HG03342 (cell line): ENCODE results near the gene ASB7.
"Not testable (repeated sequence)": the region's sequence is repeated elsewhere in the genome, so short reads cannot be mapped to it uniquely, and the experiment has no call there.

ENCODE experiments used
- ATAC-seq: cut with Tn5 transposase; IDR thresholded peaks from one replicate; pipeline ENCODE4 v1.9.1; 2021; ENCODE audit warnings: mild to moderate bottlenecking, moderate library complexity; ENCODE audit not compliant: unreplicated experiment

Gene ASB7, protein sequence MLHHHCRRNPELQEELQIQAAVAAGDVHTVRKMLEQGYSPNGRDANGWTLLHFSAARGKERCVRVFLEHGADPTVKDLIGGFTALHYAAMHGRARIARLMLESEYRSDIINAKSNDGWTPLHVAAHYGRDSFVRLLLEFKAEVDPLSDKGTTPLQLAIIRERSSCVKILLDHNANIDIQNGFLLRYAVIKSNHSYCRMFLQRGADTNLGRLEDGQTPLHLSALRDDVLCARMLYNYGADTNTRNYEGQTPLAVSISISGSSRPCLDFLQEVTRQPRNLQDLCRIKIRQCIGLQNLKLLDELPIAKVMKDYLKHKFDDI

DNA sequence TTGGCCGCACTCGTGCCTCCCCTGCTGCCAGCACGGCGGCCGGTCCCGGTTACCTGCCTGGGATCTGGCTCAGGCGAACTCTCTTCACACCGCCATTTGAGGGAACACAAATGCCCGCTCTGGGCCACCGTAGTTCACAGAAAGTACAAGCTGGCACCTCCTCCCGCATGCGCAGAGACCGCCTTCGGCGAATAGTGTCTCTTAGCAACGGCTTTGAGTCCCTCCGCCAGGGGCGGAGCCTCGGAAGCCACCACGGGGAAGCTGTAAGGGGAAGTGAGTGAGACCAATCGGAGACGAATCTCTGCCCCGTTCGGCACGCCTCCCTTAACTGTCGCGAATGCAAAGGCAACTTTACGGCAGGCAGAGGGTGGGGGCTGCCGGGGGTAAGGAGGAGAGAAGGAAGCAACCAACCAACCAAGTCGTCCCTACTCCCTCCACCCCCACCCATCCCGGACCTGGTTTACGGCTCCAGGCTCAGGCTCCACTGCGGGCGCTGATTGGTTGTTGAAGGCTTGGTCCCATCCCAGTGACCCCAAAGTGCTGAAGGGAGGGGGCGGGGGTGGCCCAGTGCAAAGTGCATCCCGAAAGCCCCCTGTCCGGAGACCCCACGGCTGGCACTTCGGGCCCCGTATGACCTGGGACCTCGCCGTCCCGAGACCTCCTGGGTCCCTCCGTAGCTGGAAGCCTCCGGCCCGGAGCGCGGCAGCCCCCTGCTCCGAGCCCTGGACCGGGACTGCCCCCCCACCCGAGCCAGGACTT is at the start of gene ASB7, which contains the start of gene LINS1:
Gene ASB7, plus strand, starts transcription at position 526 of the 759 bp plus-strand sequence. CDS start 9,628 bp downstream, outside the sequence.
Gene LINS1, minus strand, starts transcription at position 121 of the 759 bp plus-strand sequence. CDS start 21,342 bp downstream, outside the sequence.
- ATAC-seq, result peak; percentile 87

DNA sequence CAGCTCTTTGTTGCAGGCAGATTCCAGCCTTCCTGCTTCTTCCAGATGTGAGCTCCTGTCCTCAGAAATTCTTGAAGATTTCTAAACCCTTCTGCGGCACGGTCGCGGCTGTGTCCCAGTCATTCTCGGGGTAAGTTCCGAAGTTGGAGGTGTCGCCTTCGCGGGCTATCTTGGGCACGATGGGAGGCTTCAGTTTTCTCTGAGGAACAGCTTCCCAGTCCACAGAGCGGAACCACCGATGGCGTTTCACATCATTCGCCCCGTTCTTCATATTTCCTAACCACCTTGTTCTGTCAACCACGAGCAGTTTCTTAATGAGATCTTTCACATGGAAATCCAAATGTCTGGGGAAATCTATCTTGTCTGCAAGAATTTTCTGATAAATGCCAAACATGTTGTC is 48.9 kb upstream of the ASB7 start:
- no peak for ATAC-seq

DNA sequence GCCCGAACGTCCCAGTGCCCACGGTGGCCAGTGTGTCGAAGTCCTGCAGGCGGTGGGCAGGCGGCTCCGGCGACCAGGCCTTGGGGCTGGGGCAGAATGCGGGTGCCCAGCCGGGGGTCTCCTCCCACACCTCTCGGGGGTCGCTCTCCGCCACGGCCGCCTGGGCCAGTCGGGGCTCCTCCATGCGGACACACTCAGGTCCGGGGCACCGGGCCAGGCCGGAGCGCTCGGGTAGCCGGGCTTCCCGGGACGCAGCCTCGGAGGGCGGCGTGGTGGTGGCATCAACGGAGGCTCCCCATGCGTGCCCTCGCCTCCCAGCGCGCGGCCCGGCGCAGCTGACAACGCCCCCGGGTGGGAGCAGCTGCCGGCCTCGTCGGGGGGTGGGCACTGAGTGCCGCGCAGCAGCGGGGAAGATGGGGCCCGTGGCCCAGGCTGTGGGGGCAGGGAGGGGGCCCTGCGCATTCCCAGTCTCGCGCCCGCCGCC is 43.6 kb upstream of the ASB7 start:
- no peak for ATAC-seq

DNA sequence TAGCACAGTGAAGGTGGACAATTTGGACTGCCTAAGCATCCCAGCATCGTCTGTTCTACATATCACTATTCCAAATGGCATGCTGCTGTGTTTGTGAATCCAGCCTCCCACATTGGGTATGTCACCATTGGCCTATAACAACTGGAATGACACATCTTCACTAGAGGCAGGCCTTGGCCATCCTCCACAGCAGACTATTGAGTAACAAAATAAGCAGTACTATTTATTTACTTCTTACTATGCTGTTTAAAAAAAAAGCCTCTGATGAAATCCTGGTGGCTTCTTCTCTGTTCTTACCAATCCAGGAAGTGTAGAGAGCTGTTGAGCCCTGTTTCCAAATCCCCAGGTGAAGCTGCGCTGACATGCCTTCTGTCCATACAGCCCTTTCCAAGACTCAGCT is 43.1 kb upstream of the ASB7 start:
- no peak for ATAC-seq

DNA sequence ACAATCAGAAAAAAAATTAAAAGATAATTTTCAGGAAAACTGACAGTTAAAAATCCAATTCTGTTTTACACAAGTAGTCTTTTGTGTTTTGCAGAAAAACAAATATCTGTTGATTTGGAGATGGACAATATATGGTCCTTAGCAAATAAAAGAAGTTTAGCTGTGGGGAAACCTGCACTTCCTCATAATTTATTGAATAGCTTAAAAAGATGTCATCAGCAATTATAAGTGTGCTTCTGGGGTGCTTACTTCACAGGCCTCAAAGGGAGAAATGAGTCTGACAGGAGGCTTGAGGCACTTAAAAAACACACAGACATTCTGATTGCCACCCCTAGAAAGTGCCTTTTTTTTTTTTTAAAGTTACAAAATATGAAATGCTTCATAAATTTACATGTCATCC is 42.1 kb upstream of the ASB7 start:
- no peak for ATAC-seq

DNA sequence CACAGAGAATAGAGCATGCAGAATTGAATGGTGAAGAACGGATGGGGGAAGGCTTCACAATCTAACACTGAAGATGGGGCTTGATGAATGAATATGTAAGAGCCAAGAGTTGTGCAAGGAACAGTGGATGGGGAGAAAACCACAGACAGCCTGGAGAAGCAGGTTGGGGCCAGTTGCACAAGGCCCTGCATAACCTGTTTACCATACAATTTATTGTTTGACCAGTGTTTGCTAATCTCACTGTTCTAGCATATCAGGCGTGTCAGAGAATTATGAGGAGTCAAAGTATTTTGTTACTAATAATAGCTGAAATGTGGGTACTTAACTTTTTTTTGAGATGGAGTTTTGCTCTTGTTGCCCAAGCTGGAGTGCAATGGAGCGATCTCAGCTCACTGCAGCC is 36.8 kb upstream of the ASB7 start:
- no peak for ATAC-seq

DNA sequence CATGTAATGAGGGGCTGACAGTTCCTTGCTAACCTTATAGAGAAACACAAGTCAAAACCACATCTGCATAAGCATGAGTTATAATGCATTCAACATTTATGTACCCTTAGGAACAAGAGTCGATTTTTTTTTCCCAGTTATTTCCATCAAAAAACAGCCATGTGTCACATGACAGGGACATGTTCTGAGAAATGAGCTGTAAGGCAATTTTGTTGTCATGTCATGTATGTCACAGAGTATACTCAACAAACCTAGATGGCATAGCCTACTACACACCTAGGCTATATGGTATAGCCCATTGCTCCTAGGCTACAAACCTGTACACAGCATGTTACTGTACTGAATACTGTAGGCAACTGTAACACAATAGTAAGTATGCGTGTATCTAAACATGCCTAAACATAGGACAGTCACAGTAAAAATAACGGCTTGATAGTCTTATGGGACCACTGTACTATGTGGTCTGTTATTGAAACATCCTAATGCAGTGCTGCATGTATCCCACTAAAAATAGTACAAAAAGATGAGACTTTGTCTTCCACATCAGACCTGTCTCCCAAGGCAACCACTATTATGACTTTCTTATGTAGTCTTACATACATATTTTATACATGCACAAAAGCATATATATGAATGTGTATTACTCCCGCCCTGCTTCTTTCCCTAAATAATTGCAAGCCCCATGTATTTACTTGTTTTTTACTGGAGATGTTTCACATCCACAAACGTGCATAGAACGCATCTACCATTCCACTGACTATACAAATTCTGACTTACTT is 35.4 kb upstream of the ASB7 start:
- ATAC-seq, result no peak

DNA sequence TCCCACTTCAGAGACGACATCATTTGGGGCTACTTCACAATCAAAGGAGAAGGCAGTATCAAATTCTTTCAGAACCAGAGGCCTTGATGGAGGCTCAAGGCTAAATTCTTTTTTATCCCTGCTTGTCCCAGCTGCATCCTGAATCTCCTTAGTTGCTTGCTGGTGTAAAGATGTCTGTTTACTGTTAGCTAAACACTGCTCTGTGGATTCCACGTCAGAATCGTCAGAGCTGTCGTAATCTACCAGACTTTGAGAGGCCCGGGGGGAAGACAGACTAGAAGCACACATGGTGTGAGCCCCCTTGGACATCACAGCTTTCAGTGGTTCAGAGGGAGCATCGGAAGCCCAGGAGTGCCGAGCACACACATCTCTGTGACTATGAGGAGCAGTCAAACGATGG is 33.0 kb upstream of the ASB7 start:
- ATAC-seq, result no peak

DNA sequence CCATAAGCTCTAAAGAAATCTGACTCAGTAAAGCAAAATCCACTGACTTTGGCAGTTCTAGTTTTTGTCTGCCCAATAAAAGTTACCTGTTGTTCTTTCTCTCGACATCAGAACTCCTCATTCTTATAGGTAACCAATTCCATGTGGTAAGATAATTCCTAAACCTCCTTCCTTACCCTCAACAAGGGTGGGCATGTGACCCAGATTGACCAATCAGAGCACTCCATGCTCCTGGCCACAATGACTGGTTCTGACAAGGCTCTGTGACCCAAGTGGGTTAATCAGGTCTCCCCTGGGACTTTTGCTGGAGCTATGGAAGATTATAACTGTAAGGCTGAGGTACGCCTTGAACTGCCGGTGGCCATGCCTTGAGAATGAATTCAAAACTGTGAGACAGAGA is 32.1 kb upstream of the ASB7 start:
- ATAC-seq, result peak; percentile 29

DNA sequence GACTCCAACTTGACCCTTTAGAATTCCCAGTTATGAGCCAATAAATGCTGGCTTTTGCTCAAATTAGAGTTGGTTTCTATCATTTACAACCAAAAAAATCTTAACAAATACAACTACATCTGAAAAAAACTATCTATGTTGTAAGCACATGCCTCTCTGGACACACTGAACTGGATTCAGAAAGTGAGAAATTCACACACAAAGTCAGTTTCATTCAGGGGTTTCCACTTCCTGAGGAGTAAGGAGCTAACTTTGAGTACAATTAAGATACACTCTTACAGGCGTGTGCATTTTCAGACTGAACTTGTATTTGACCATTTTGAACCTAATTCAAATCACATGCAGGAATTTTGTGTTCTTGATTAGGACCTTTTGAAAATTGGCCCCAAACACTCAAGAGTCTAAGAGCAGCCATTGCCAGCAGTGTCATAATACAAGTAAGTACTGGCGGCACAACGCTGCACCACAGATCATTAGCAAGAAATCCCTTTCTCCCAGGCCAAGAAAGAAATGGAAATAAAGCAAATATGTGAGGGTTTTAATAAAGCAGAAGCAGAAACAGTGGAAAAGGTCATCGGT is 31.6 kb upstream of the ASB7 start:
- ATAC-seq, result peak; percentile 72

DNA sequence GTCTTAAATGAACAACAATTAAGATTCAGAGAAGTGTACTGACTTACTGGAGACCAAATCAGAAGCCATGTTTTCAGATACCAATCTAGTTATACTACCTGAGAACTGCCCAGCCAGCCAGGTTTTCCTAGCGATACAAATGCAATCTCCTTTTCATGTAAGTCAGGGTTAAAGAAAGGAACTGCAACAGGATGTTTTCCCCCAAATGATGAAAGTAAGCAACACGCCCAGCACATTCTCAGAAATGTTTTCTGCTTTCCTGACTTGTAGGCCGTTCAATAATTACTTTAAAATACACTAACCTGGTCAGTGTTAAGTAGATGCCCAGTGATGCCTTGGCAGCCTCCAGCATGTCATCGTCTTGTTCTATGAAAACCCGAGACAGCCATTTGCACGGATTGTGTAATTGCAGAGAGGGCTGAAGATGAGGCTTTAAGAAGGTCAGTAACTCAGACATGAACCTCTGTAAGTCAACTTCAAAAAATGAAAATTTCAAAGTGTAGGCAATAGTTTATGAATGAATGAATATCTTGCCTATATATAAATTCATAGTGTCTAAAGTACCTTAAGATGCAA is 30.7 kb upstream of the ASB7 start:
- ATAC-seq, result no peak

DNA sequence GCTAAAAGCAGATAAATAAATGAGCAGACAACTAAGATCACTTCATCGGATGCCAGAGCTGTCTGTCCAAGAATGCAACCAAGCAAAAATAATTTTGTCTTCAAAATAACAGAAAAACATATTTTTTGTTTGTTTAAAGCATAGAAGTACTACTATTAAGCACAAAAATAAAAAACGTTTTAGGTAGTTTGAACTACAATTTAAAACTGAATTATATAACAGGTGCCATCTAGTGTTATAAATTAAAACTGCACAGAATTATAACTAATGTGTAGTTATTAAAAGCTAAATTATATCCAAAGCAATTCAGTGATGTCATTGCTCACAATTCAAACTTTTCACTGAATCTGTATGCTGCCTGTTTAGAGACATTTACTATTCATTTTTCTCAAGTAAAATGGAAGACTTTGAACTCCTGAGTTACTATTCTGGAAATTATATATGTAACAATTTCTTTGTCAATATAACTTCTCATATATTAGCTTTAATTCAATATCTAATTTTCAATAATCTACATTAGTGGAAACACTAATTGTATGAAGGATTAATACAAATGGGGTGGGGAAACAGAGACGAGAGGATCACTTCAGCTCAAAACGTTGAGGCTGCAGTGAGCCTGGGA is 29.9 kb upstream of the ASB7 start:
- ATAC-seq, result no peak

DNA sequence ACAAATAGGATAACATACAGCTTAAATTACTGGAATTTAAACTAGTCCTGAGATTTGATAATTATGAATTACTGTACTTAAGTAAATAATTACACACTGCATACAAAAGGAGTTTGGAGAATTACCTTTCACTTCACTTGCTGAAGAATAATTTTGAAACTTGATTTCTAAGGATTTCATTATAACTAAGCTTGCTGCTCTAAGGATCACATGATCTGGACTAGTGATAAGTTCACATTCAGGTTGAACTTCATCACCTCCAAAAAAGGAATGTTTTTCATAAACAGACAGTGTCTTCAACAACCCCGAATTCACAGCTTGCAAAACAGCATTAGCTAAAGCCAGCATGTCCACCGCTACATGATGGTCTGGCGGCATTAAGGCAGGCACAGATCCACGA is 28.9 kb upstream of the ASB7 start:
- no peak for ATAC-seq

DNA sequence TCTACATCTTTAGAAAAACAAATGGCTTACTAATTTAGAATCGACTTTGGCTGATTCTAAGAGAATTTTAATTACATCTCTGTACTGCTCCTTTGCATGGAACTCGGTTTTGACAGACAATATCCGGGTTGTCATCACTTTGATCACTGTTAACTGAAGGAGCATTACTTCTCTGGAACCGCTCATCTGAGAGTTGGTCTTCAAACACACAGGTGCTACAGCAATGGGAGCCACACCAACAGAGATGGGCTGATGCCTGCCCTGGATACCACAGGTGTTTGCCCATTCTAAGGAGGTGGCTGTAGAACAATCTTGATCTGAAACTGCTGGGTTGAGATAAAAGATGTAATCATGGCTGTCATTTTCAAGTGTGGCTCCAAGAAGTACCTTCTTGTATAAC is 22.0 kb upstream of the ASB7 start:
- no peak for ATAC-seq

DNA sequence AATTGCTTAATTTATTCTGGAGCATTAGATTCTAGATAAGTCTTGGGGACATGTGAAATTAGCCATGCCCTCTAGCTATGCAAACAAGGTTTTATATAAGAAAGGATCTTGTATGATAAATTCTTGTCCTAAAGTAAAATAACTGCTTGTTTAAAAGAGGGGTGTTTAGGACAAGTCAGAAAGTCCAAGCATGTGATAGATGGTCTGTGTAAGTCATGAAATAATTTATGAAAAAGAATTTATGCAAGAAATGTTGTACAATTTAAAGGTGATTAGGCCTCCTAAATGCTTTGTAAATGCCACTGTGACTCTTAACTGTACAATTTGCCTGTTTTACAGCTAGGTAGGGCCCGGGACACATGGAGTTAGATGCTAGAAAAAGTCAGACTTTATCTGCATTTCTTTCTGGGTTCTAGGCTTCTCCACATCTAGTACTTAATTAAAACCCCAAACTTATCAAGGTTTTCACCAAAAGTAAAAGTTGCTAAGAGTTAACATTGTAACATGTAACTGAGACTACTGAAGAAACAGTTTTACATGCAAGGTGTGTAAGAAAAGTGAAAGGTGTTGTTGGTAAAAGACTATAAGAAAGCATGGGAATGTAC is 13.6 kb upstream of the ASB7 start:
- ATAC-seq, result no peak

DNA sequence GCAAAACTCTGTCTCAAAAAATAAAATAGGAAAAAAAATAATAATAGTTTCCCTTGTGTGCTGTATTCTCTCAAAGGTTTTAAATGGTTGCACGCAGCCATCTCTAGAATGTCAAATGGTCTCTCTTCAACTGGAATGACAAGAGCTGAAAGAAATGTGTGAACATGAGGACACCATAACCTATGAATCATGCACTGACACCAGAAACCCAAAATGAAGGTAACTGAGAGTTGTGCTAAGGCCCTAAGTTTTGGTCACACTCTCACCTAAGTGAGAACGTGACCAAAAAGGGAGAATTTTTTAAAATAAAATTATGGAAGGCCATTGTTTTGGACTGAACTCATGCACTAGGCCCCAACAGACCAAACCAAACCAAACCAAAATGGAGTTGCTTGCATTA is 11.2 kb upstream of the ASB7 start:
- ATAC-seq, result not testable (repeated sequence)

DNA sequence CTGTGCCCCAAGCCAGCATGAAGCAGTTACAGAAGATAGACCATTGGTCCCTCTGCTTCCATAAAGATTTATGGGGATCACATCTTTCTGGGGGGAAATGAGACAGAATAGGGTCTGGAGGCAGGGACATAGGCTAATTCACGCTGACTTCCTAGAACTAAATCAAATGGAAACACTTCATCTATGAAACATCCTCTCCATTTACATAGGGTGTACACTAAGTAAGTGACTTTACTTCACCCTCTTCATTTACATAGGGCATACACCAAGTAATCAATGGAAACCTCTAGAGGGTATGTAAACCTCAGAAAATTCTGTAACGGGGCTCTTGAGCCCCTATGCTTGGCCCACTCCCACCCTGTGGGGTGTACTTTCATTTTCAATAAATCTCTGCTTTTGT is 10.6 kb upstream of the ASB7 start:
- ATAC-seq, result no peak

DNA sequence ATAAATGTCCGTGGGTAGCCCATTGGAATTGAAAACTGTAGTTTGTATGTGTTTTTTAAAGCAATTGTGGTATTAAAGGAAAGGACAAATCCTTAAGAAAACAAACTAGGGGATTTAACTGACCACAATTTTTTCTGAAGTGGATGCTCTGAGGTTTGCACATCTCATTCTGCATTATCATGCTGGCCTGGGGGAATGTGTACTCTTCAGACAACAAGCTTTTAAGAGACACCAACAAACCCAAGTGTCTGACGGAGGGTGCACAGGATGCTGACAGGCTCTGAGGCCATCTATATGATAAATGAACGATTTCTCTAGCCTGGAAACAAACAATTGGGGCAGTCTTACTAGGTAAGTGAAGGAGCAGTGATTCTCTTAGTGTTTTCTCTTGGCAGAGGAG is 9.5 kb upstream of the ASB7 start:
- ATAC-seq, result no peak

DNA sequence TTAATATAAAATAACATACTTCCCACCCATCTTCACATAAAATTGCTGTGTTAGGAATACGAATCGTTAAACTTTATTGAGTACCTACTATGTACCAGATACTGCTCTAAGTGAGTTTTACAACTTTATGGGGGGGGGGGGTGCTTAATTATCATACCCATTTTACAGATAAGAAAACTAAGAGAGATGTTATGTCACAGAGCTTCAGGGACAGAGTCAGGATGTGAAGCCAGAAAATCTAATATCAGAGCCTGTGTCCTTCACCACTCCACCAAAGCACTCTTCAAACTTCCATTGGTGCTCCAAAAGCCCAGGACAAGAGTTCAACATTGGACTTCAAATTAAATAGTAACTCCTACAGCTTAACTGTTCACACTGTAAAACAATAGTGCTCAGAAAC is 9.0 kb upstream of the ASB7 start:
- ATAC-seq, result no peak

DNA sequence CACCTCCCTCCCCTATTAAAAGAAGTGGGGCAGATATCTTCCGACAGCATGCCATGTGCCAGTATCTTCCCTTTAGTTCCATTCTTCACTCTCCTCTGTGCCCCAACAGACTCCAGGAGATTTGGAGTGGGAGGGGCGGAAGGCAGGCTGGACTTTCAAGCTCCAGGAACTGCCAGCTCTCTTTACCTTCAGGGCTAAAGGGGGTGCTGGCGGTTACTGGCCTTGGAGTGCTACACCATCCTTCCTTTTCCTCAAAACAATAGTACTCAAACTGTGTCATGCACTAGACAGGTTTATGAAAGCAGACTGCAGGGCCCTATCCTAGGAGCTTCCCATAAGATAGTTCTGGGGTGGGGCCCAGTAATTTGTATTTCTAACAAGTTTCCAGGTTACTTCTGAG is 6.4 kb upstream of the ASB7 start:
- no peak for ATAC-seq
